GM18499 (cell line): Measurements from ENCODE around the gene ASPHD1.
"Not testable (repeated sequence)": the region's sequence is repeated elsewhere in the genome, so short reads cannot be mapped to it uniquely, and the experiment has no call there.

Experiments
- ATAC-seq: cut with Tn5 transposase; IDR thresholded peaks from one replicate; pipeline ENCODE4 v1.9.1; 2021; ENCODE audit warnings: moderate number of reproducible peaks; ENCODE audit not compliant: insufficient read depth, unreplicated experiment

The ASPHD1 gene

GRCh38 chr16:29876594-29877249 lies 23.6 kb upstream of the ASPHD1 start:
- ATAC-seq = no peak

GRCh38 chr16:29877266-29877961 lies 22.9 kb upstream of the ASPHD1 start:
- no peak for ATAC-seq

GRCh38 chr16:29878172-29878571 lies 22.1 kb upstream of the ASPHD1 start:
- no peak for ATAC-seq

GRCh38 chr16:29881050-29881449 lies 19.2 kb upstream of the ASPHD1 start:
- ATAC-seq = no peak

- no peak for ATAC-seq
Measured at GRCh38 chr16:29883987-29884386, 16.3 kb upstream of the ASPHD1 start.

GRCh38 chr16:29889372-29889771 lies 10.9 kb upstream of the ASPHD1 start:
- ATAC-seq = not testable (repeated sequence)

GRCh38 chr16:29891525-29892457 lies 8.5 kb upstream of the ASPHD1 start:
- ATAC-seq = no peak

- no peak for ATAC-seq
Measured at GRCh38 chr16:29892458-29892813, 7.9 kb upstream of the ASPHD1 start.

GRCh38 chr16:29893553-29893952 lies 6.7 kb upstream of the ASPHD1 start:
- ATAC-seq = no peak

GRCh38 chr16:29894352-29894751 lies 5.9 kb upstream of the ASPHD1 start:
- ATAC-seq = no peak

- no peak for ATAC-seq
Measured at GRCh38 chr16:29896841-29897240, 3.4 kb upstream of the ASPHD1 start.

GRCh38 chr16:29897333-29897732 lies 3.0 kb upstream of the ASPHD1 start:
- ATAC-seq = no peak

GRCh38 chr16:29898135-29898803 lies 2.0 kb upstream of the ASPHD1 start:
- ATAC-seq = no peak

GRCh38 chr16:29898804-29899515 lies 1.3 kb upstream of the ASPHD1 start:
- ATAC-seq = no peak

- ATAC-seq = no peak
Measured at GRCh38 chr16:29899516-29900101, 679 bp upstream of the ASPHD1 start, which contains the start of gene SEZ6L2. Gene SEZ6L2 (minus strand): TSS chr16:29899550. CDS start chr16:29899019, 531 bp downstream.

GRCh38 chr16:29900888-29901606 lies 759 bp downstream of the ASPHD1 start:
- ATAC-seq = no peak

GRCh38 chr16:29901607-29901945 lies 1.3 kb downstream of the ASPHD1 start:
- no peak for ATAC-seq

- ATAC-seq = no peak
Measured at GRCh38 chr16:29903590-29903989, 3.3 kb downstream of the ASPHD1 start.

GRCh38 chr16:29904947-29905346 lies 4.7 kb downstream of the ASPHD1 start:
- no peak for ATAC-seq
